ENCODE measurements around the gene DLGAP1.

The DLGAP1 gene

DNA sequence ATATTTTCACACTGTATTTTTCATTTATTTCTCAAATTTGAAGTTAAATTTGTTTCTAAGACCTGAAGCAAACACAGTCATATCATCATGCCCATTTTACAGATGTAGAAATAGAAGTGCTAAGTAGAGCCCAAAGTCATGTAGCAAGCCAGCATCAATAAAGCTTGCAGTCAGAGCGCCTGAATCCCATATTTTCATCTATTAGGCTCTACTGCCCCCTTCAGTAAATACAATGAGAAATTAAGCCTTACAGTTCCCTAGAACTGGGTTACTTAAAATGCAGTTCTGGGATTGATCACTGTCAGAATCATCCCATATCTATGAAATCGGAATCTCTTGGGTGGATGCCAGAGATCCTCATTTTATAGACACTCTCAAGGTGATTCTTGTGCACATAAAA, 585.3 kb downstream of the DLGAP1 start:
- Histone ChIP-seq H3K4me3 (ENCODE audit: low read length) (no peak overlapping the region), H3K4me1 (ENCODE audit: insufficient read depth, low read length) (peaks cover 19% of the 10 kb centered on the region; the same call in 1 of the 2 replicates), H3K27me3 (ENCODE audit: insufficient read depth, low read length) (no peaks in the 10 kb centered on the region), H3K9me3 (ENCODE audit: insufficient read depth, low read depth, low read length) (no peaks in the 10 kb centered on the region), H3K9ac (ENCODE audit: low read depth, low read length) (no peak overlapping the region), H3K36me3 (ENCODE audit: insufficient read depth, low read depth, low read length) (no peaks in the 10 kb centered on the region), H3K27ac (ENCODE audit: low read length) (no peak overlapping the region)

DNA sequence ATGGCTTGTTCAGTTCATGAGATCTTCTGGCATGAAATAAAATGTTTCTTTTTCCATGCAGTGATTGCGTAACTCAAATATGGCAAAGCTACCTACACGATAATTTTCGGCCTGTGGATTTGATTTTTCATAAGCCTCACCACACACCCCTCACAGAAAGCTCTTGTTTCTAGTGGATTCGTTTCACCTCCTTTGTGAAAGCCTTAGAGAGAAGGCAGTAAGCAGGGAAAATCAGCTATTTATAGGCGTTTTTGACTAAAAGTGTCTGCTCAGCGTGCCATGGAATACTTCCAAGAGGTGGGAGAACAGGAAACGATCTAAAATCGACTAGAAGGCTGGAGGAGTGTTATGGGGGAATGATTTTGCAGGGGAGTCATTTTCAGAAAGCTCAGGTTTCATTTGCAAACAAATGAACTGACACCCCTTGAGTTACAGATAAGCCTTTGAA, 587.2 kb downstream of the DLGAP1 start:
- H3K9ac ChIP-seq (ENCODE audit: low read depth, low read length) = no peak overlapping the region
- no peaks in the 10 kb centered on the region for H3K36me3 ChIP-seq (ENCODE audit: insufficient read depth, low read depth, low read length)
- no peaks in the 10 kb centered on the region for H3K4me1 ChIP-seq (ENCODE audit: insufficient read depth, low read length)
- no peak overlapping the region for H3K4me3 ChIP-seq (ENCODE audit: low read length)
- no peaks in the 10 kb centered on the region for H3K27me3 ChIP-seq (ENCODE audit: insufficient read depth, low read length)
- H3K27ac ChIP-seq (ENCODE audit: low read length) = no peak overlapping the region
- H3K9me3 ChIP-seq (ENCODE audit: insufficient read depth, low read depth, low read length) = no peaks in the 10 kb centered on the region

DNA sequence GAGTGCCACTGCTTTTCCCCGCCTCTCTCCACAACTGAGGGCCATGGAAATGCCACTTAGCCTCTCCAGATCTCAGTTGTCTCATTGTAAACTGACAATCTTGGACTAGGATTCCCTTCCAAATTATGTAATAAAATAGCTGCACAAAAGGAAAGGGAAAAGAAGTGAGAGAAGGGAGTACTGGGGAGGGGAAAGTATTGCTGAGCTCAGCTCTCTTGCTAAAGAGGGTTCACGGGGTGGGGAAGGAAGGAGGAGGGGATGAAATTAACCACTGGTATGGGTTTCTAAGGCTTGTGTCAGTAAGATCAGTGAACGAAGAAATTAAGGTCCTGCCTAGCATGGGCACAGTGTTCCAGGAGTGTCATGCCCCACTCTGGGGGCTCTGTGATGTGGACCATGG, 587.9 kb downstream of the DLGAP1 start:
- no peaks in the 10 kb centered on the region for H3K4me1 ChIP-seq (ENCODE audit: insufficient read depth, low read length)
- no peak overlapping the region for H3K9ac ChIP-seq (ENCODE audit: low read depth, low read length)
- no peaks in the 10 kb centered on the region for H3K36me3 ChIP-seq (ENCODE audit: insufficient read depth, low read depth, low read length)
- H3K27ac ChIP-seq (ENCODE audit: low read length) = no peak overlapping the region
- no peak overlapping the region for H3K4me3 ChIP-seq (ENCODE audit: low read length)
- no peaks in the 10 kb centered on the region for H3K27me3 ChIP-seq (ENCODE audit: insufficient read depth, low read length)
- H3K9me3 ChIP-seq (ENCODE audit: insufficient read depth, low read depth, low read length) = no peaks in the 10 kb centered on the region

GRCh38 chr18:3864669-3865298, 590.3 kb downstream of the DLGAP1 start:
- Histone ChIP-seq H3K27ac (ENCODE audit: low read length) (no peak overlapping the region), H3K9ac (ENCODE audit: low read depth, low read length) (no peak overlapping the region), H3K9me3 (ENCODE audit: insufficient read depth, low read depth, low read length) (no peaks in the 10 kb centered on the region), H3K4me1 (ENCODE audit: insufficient read depth, low read length) (no peaks in the 10 kb centered on the region), H3K4me3 (ENCODE audit: low read length) (no peak overlapping the region), H3K36me3 (ENCODE audit: insufficient read depth, low read depth, low read length) (no peaks in the 10 kb centered on the region), H3K27me3 (ENCODE audit: insufficient read depth, low read length) (no peaks in the 10 kb centered on the region)

DNA sequence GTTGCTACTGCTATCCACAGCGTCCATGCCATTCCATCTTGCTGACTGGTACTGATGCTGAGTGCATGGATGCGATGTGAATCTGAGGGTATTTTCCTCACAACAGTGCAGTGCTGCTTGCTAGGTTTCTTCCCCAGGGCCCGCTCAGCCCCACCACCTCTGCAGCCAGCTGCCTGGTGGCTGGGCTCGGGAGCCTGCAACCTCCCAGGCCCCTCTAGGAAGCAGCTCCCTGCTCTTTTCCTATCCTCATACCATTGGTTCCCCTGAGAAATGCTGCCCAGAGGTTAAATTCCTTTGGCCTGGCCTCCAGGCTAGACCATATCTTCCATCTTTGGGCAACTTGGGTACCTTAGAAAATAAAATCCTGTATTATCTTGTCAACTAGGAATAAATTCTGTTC, 591.5 kb downstream of the DLGAP1 start:
- Histone ChIP-seq H3K27ac (ENCODE audit: low read length) (no peak overlapping the region), H3K9me3 (ENCODE audit: insufficient read depth, low read depth, low read length) (no peaks in the 10 kb centered on the region), H3K36me3 (ENCODE audit: insufficient read depth, low read depth, low read length) (no peaks in the 10 kb centered on the region), H3K27me3 (ENCODE audit: insufficient read depth, low read length) (no peaks in the 10 kb centered on the region), H3K9ac (ENCODE audit: low read depth, low read length) (no peak overlapping the region), H3K4me1 (ENCODE audit: insufficient read depth, low read length) (no peaks in the 10 kb centered on the region), H3K4me3 (ENCODE audit: low read length) (no peak overlapping the region)

DNA sequence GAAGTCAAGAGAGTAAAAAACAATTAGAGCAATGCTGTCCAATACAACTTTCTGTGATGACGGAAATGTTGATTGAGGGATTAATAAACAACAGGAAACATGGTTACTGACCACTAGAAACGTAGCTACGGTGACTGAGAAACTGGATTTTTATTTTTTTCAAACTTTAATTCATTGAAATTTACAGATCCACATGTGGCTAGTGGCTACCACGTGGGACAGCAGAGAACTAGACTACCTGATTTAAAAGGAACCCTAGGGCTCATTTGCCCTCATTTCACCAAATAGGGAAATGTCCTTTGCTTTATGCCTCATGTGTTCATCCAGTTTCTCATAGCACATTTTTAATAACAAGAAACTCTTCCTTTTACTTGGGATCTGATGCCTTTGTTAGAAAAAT, 592.1 kb downstream of the DLGAP1 start:
- no peaks in the 10 kb centered on the region for H3K36me3 ChIP-seq (ENCODE audit: insufficient read depth, low read depth, low read length)
- H3K27ac ChIP-seq (ENCODE audit: low read length) = no peak overlapping the region
- no peak overlapping the region for H3K9ac ChIP-seq (ENCODE audit: low read depth, low read length)
- no peaks in the 10 kb centered on the region for H3K4me1 ChIP-seq (ENCODE audit: insufficient read depth, low read length)
- no peaks in the 10 kb centered on the region for H3K27me3 ChIP-seq (ENCODE audit: insufficient read depth, low read length)
- no peaks in the 10 kb centered on the region for H3K9me3 ChIP-seq (ENCODE audit: insufficient read depth, low read depth, low read length)
- no peak overlapping the region for H3K4me3 ChIP-seq (ENCODE audit: low read length)

GRCh38 chr18:3861495-3861894, 593.6 kb downstream of the DLGAP1 start:
- H3K4me3 ChIP-seq (ENCODE audit: low read length) = no peak overlapping the region

DNA sequence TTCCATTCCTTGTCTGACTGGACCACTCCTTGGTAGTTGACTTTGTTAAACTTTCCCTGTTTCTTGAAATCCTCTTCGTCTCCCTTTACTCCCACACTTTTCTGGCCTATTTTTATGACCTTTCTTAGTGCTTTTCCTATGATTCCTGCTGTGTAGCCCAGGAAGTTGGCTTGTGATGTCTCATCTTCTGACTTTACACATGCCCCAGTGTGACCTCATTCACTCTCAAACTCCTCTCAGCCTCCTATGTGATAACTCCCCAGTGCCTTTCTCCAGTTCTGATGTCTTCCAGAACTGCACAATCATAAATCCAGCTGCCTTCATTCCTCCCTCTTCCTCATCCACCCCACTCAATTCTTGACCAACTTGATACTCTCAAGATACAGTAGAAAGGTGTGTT, 597.6 kb downstream of the DLGAP1 start:
- Histone ChIP-seq H3K27ac (ENCODE audit: low read length) (no peak overlapping the region), H3K4me1 (ENCODE audit: insufficient read depth, low read length) (no peaks in the 10 kb centered on the region), H3K9me3 (ENCODE audit: insufficient read depth, low read depth, low read length) (no peaks in the 10 kb centered on the region)

More at GRCh38 chr18:3861495-3861894, 593.6 kb downstream of the DLGAP1 start:
- Histone ChIP-seq H3K27me3 (ENCODE audit: insufficient read depth, low read length) (no peaks in the 10 kb centered on the region), H3K4me1 (ENCODE audit: insufficient read depth, low read length) (no peaks in the 10 kb centered on the region), H3K9me3 (ENCODE audit: insufficient read depth, low read depth, low read length) (no peaks in the 10 kb centered on the region), H3K27ac (ENCODE audit: low read length) (no peak overlapping the region), H3K36me3 (ENCODE audit: insufficient read depth, low read depth, low read length) (no peaks in the 10 kb centered on the region), H3K9ac (ENCODE audit: low read depth, low read length) (no peak overlapping the region)

GRCh38 chr18:3855966-3856365, 599.1 kb downstream of the DLGAP1 start:
- Histone ChIP-seq H3K27ac (ENCODE audit: low read length) (no peak overlapping the region), H3K4me3 (ENCODE audit: low read length) (no peak overlapping the region), H3K36me3 (ENCODE audit: insufficient read depth, low read depth, low read length) (no peaks in the 10 kb centered on the region), H3K9me3 (ENCODE audit: insufficient read depth, low read depth, low read length) (no peaks in the 10 kb centered on the region), H3K4me1 (ENCODE audit: insufficient read depth, low read length) (no peaks in the 10 kb centered on the region), H3K27me3 (ENCODE audit: insufficient read depth, low read length) (no peaks in the 10 kb centered on the region), H3K9ac (ENCODE audit: low read depth, low read length) (no peak overlapping the region)

More for the DNA sequence above, 597.6 kb downstream of the DLGAP1 start:
- Histone ChIP-seq H3K36me3 (ENCODE audit: insufficient read depth, low read depth, low read length) (no peaks in the 10 kb centered on the region), H3K9ac (ENCODE audit: low read depth, low read length) (no peak overlapping the region), H3K4me3 (ENCODE audit: low read length) (no peak overlapping the region), H3K27me3 (ENCODE audit: insufficient read depth, low read length) (no peaks in the 10 kb centered on the region)

DNA sequence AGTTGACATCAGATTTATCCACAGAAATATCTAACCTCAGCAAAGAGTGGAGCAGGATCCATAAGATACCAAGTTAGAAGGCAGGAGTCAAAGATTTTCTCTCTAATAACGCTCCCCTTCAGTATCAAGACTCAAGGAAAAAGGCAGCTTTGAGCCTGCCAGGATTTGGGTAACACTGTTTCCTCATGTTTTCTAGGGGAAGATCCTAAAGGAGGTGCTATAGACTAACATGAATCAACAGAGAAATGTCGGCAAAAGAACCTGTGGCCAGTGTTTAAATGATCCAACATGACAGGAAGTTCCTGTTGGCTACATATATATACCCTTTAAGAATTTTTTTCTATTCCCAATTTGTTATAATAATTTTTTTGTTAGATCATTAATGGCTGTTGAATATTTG, 602.8 kb downstream of the DLGAP1 start:
- H3K9me3 ChIP-seq (ENCODE audit: insufficient read depth, low read depth, low read length) = no peaks in the 10 kb centered on the region
- H3K4me3 ChIP-seq (ENCODE audit: low read length) = no peak overlapping the region
- H3K27me3 ChIP-seq (ENCODE audit: insufficient read depth, low read length) = no peaks in the 10 kb centered on the region
- H3K4me1 ChIP-seq (ENCODE audit: insufficient read depth, low read length) = no peaks in the 10 kb centered on the region
- no peak overlapping the region for H3K27ac ChIP-seq (ENCODE audit: low read length)
- H3K36me3 ChIP-seq (ENCODE audit: insufficient read depth, low read depth, low read length) = no peaks in the 10 kb centered on the region
- H3K9ac ChIP-seq (ENCODE audit: low read depth, low read length) = no peak overlapping the region

DNA sequence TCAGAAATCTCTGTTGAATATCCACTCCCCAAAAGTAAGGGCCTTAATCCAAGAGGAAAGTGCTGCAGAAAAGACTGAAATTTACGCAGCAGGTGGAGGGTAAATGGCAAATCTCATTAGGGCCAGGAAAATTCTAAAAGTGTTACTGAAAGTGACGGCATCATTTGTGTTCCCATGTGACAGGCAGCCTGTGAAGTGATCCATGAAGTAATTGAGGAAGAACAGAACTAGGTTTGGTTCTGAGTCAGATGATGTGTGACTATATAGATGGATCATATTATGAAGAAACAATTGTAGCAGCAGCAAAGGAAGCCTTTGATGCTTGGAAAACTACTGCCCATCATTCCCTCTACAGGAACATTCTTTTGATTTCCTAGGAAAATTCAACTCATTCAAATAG, 603.9 kb downstream of the DLGAP1 start:
- no peak overlapping the region for H3K9ac ChIP-seq (ENCODE audit: low read depth, low read length)
- H3K36me3 ChIP-seq (ENCODE audit: insufficient read depth, low read depth, low read length) = no peaks in the 10 kb centered on the region
- no peaks in the 10 kb centered on the region for H3K9me3 ChIP-seq (ENCODE audit: insufficient read depth, low read depth, low read length)
- no peak overlapping the region for H3K27ac ChIP-seq (ENCODE audit: low read length)
- H3K4me3 ChIP-seq (ENCODE audit: low read length) = no peak overlapping the region
- no peaks in the 10 kb centered on the region for H3K27me3 ChIP-seq (ENCODE audit: insufficient read depth, low read length)
- H3K4me1 ChIP-seq (ENCODE audit: insufficient read depth, low read length) = no peaks in the 10 kb centered on the region

- no peaks in the 10 kb centered on the region for H3K9me3 ChIP-seq (ENCODE audit: insufficient read depth, low read depth, low read length)
- H3K4me1 ChIP-seq (ENCODE audit: insufficient read depth, low read length) = no peaks in the 10 kb centered on the region
Observed at GRCh38 chr18:3848316-3848715, 606.8 kb downstream of the DLGAP1 start.

More at GRCh38 chr18:3848316-3848715, 606.8 kb downstream of the DLGAP1 start:
- Histone ChIP-seq H3K36me3 (ENCODE audit: insufficient read depth, low read depth, low read length) (no peaks in the 10 kb centered on the region), H3K27ac (ENCODE audit: low read length) (no peak overlapping the region), H3K27me3 (ENCODE audit: insufficient read depth, low read length) (no peaks in the 10 kb centered on the region), H3K4me3 (ENCODE audit: low read length) (no peak overlapping the region), H3K9ac (ENCODE audit: low read depth, low read length) (no peak overlapping the region)
